Activated CD4-positive, alpha-beta T cell treated with anti-CD3 and anti-CD28 coated beads, Interleukin-2, Interleukin-4, amounts not matched to agents 100 ng/mL and 50 ng/mL, durations not matched to agents 16 hours and 8 hours (primary cell): Measurements from ENCODE around the gene CFAP74.

Experiments
- DNase-seq: peaks from one replicate; pipeline ENCODE4 v3.0.0-alpha.2; 2020; ENCODE audit warnings: low spot score

Gene CFAP74

DNA sequence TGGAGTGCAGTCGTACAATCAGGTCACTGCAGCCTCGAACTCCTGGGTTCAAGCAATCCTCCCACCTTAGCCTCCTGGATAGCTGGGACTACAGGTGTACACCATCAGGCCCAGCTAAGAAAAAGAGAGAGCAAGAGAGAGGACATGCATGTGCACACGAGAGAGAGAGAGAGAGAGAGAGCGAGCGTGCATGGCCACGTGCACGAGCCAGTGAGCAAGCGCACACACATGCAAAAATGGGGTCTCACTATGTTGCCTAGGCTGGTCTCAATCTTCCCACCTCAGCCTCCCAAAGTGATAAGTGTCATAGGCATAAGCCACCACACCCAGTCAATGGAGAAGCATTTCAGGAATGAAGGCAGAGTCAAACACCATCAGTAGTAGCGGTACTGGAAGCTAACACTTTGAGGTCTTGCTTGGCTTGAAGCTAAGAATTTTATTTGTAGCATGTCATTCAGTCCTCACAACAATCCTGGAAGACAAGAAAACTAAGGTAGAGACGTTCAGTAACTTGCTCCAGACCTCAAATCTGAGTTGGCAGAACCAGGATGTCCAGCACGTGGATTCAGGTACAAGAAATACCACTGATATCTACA, 127.2 kb downstream of the CFAP74 start:
- no peak for DNase-seq

GRCh38 chr1:1875932-1876331, 127.7 kb downstream of the CFAP74 start:
- DNase-seq, result peak; percentile 73

DNA sequence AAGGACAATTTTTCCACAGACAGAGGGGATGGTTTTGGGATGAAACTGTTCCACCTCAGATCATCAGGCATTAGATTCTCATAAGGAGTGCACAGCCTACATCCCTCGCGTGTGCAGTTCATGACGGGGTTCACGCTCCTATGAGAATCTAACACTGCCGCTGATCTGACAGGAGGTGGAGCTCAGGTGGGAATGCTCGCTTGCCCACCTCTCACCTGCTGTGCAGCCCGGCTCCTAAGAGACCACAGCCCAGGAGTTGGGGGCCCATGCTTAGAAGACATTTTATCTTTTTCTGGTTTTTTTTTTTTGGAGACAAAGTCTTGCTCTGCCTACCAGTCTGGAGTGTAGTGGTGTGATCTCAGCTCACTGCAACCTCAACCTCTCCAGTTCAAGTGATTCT, 128.7 kb downstream of the CFAP74 start:
- no peak for DNase-seq

DNA sequence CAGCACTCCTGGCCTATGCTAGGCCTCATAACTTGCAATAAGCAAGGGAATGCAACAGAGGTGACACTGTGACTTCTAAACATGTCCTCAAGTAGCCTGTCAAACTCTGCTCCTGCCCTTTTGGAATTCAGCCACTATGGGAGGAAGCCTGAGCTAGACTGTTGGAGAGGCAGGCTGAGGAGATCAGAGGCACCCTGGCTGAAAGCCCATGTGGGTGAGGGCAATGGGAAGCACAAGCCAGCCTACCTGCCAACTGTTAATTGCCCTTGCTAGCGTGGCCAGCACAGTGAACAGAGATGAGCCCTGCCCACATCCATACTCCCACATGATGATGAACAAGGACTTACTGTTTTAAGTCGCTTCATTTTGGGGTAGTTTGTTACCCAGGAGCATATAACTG, 130.4 kb downstream of the CFAP74 start:
- no peak for DNase-seq

GRCh38 chr1:1872329-1872994, 131.1 kb downstream of the CFAP74 start:
- DNase-seq, result no peak
